ENCODE measurements around the gene PDE6G.

DNA sequence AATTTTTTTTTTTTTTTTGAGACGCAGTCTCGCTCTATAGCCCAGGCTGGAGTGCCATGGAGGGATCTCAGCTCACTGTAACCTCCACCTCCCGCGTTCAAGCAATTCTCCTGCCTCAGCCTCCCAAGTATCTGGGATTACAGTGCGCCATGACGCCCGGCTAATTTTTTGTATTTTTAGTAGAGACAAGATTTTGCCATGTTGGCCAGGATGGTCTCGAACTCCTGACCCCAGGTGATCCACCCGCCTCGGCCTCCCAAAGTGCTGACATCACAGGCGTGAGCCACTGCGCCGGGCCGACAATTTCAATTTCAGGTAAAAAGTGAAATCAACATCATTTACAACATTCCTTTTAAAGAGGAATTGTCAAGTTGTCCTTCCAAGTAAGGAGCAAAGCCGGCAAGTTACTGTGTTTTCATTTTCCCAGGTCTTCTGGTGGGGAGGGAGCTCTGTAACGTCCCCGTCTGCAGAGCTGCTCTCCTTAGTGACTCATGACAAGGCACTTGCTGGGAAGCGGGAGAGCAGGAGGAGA lies 20.3 kb downstream of the PDE6G start:
- no peak for TF ChIP-seq POLR2A (IDR thresholded peaks at IDR 0.05)
- no peak for TF ChIP-seq CTCF (IDR thresholded peaks at IDR 0.05)

All from thyroid gland (tissue), 4 donors.